GM12872 (cell line): ENCODE measurements around the gene ASB10.

Experiments used
- TF ChIP-seq, protein P1 (sequence below): IDR thresholded peaks from 3 replicates; pipeline ENCODE4 v1.5.1; 2011; ENCODE audit warnings: low read depth, mild to moderate bottlenecking, low read length, moderate library complexity; ENCODE audit not compliant: insufficient read depth

The ASB10 gene

GRCh38 chr7:151231080-151231479 lies 44.0 kb upstream of the ASB10 start:
- TF ChIP-seq, protein P1, sequence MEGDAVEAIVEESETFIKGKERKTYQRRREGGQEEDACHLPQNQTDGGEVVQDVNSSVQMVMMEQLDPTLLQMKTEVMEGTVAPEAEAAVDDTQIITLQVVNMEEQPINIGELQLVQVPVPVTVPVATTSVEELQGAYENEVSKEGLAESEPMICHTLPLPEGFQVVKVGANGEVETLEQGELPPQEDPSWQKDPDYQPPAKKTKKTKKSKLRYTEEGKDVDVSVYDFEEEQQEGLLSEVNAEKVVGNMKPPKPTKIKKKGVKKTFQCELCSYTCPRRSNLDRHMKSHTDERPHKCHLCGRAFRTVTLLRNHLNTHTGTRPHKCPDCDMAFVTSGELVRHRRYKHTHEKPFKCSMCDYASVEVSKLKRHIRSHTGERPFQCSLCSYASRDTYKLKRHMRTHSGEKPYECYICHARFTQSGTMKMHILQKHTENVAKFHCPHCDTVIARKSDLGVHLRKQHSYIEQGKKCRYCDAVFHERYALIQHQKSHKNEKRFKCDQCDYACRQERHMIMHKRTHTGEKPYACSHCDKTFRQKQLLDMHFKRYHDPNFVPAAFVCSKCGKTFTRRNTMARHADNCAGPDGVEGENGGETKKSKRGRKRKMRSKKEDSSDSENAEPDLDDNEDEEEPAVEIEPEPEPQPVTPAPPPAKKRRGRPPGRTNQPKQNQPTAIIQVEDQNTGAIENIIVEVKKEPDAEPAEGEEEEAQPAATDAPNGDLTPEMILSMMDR, result no peak

DNA sequence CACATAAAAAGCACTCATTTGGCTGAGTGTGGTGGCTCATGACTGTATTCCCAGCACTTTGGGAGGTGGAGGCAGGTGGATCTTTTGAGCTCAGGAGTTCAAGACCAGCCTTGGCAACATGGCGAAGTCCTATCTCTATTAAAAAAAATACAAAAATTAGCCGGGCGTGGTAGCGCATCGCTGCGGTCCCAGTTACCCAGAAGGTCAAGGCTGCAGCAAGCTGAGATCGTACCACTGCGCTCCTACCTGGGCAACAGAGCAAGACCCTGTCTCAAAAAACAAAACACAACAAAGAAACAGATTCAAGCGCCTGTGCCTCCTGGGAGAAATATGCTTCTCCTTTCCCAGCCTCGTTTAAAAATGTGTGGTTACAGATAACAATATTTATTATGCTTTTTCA lies 42.2 kb upstream of the ASB10 start:
- TF ChIP-seq, protein P1, result no peak

DNA sequence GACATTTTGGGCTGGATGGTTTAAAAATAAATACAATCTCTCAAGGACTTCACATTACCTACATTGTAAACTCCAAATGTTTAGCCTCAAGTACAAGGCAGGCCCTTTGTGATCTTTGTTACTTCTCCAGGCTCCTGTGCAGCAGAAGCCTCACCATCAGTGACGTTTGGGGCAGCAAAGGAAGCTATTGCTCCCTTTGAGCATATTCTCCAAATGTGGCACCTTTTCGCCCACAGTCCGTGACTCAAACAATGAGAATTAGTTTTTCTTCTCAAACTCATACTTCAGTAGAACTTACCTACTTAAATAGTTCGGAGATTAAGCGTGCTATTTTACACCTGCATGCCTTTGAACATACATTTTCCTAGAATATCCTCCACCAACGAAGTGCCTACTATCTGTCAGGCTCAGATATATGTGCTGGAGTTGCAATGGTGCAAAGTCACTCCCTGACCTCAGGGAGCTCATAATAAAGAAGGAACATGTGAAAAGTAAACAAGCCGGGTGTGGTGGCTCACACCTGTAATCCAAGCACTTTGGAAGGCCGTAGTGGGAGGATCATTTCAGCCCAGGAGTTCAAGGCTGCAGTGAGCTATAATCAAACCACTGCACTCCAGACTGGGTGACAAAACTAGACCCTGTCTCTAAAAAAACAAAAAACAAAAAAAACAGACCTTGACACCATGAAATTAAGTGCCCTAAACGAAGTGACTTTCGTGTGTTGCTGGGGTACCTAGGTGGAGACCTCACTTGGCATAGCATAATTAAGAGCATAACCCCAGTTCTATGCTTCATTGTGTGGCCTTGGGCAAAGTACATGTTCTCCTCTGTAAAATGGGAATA lies 41.2 kb upstream of the ASB10 start:
- TF ChIP-seq, protein P1, result no peak

DNA sequence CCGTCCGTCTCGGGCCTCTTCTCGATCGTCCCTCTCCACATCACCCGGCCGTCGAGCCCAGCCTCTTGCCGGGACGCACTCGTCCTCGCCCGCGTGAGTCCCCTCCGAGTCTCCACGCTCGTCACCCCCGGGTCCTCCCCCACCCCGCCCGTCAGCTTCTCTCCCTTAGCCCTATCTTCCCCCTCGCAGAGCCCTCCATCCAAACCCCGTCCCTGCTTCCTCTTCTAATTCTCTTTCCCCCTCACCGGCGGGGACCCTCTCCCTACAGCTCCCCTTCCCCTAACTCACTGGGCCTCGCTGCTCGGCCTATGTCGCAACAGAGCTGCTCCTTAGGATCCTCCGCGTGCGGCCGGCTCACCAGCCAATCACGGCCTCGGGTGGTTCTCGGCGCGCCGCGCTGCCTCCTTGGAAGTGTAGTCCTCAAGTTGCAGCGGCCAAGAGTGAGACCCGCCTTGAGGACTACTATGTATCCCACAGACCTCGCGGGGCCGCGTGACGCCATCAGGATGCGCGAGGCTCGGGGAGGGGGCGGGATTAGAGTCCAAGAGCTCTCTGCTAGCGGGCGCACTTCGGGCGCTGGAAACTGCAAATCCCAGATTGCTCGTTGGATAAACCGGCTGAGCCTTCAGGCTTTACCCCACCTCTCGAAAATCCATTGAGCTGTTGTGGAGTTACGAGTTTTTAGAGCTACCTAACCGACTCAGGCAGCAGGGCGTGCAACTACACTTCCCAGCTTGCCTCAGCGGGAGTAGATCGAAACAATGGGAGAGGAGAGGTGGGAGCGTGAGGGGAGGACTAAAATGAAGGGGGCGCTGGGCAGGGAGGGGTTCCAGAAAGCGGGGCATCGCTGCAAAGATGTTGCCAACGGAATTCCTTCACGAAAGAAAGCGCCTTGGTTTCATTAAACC lies 40.1 kb upstream of the ASB10 start, which contains the start of gene ABCF2:
Gene ABCF2 (minus strand): TSS at position 331 of the 908 bp plus-strand sequence. CDS start 747 bp downstream, outside the sequence.
- TF ChIP-seq, protein P1, result no peak

DNA sequence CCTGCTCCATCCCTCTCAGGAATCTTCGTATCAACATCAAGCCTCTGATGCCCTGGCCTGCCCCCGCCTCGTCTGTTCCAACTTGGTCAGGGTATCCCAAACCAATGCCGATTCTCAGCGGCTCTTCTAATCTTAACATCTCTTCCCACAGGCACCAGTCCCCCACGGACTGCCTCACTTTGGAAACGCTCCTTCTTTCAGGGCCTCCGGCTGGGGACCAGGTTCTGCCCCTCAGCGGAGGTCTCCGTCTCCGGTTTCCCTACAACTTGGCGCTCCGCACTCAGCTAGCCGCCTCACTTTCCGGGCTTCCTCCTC lies 39.5 kb upstream of the ASB10 start:
- TF ChIP-seq, protein P1, result no peak

GRCh38 chr7:151225948-151226510 lies 39.0 kb upstream of the ASB10 start:
- TF ChIP-seq, protein P1, result no peak

DNA sequence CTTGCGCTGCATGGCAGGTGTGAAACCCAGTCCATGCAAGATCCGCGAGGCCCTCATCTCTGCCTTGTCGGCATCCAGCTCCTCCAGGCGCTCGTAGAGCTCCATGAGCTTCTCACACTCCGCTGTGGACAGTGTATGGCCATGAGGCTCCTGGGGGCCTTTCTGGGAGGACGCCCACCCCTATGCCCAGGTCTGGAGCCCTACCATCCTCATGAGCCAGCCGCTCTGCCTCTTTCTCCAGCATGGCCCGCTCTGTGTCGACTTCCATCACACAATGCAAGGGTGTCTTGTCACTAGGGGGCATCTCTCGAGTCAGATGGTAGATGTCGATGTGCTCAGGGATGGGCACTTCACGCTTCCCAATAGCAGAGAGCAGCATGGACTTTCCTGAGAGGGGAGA lies 36.7 kb upstream of the ASB10 start:
- TF ChIP-seq, protein P1, result no peak
